H1 (cell line): ENCODE measurements around the gene SVOPL. TPM values are rescaled to one million over a fixed set of nuclear protein-coding genes. Genes with fewer than 3 reads are reported as not detected.

Source experiments
- BCL11A ChIP-seq, 2 experiments: IDR thresholded peaks; one replicate each; pipeline ENCODE4 v1.6.1; 2011; ENCODE audit warnings: low read depth in 2 of 2, low read length in 2 of 2, mild to moderate bottlenecking in 2 of 2
- CTBP2 ChIP-seq: IDR thresholded peaks from 2 replicates; pipeline ENCODE4 v1.7.0; 2011; ENCODE audit warnings: borderline replicate concordance, mild to moderate bottlenecking, moderate library complexity, mixed read lengths, low read length; ENCODE audit not compliant: insufficient read depth, insufficient read length
- polyA plus RNA-seq, 7 experiments: library from polyadenylated mRNA; depleted of rRNA in 3 of 7; stranded (reverse) in 5 of 7; unstranded in 2 of 7; fragments of >200 nt in 5 of 7; fragments of 200-250 nt in 2 of 7; gene quantifications; 1 replicate in 5 of 7; 2 replicates in 1 of 7; 4 replicates in 1 of 7; pipeline versions ENCODE4 v1.2.1 to v1.2.3, GENCODE V29; 2011 to 2013; ENCODE audit warnings: missing spikeins in 2 of 7, mixed read lengths in 2 of 7
- total RNA-seq: library from RNA; stranded (reverse); fragmentation: NEBNext Ultra II Directional; extraction: Animal tissue kit (Norgen Biotek cat#: 25700); gene quantifications from 2 replicates; pipeline ENCODE4 v1.2.1, GENCODE V29; 2021

The SVOPL gene
- total and polyA plus RNA-seq, 2 of the 8 experiments (the other 6 are each of a cell fraction or from before 2014, with no cell fraction given): 1.1 to 1.4 TPM

DNA sequence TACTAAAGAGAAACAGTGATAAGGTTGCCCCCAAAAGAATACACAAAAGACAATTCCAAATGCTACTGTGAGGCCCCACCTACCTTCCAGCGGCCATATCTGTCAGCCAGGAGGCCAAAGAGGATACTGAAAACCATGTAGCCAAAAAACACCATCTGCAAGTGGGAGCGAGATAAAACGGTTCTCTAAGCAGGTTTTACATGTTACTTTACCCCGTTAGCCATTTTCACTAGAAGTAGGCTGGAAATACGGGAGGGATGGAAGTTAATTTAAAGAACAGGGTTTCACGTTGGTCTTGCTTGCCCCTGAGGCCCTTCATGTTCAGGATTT is 38.2 kb downstream of the SVOPL start (continued):
- no peak for TF ChIP-seq BCL11A (IDR thresholded peaks at IDR 0.05; ENCODE audit: low read depth in 2 of 2, low read length in 2 of 2)
- no peak for TF ChIP-seq CTBP2
- TF ChIP-seq, all 59 proteins: peak for 0
